Adrenal gland (tissue), 12 donors: ENCODE results near the gene MAN1C1. TPM values are rescaled to one million over a fixed set of nuclear protein-coding genes. Genes with fewer than 3 reads are reported as not detected.

Experiments used
- DNase-seq, 7 donors: peaks; one replicate each; pipeline ENCODE4 v3.0.0-alpha.2; 2019 to 2020
- H3K27ac ChIP-seq, 5 donors: fragments of 200-600 bp; sonication (generic) in 4 of 5; 1 replicate in 3 of 5; 2 replicates in 2 of 5; pipeline versions ENCODE4 v1.5.1 to v1.8.0; 2016 to 2020; ENCODE audit warnings: mild to moderate bottlenecking in 1 of 5
- H3K27me3 ChIP-seq: fragments of 200-600 bp; 2 replicates; pipeline ENCODE4 v1.8.0; 2021
- H3K36me3 ChIP-seq, 2 donors: fragments of 200-600 bp; replicated peaks in 1 of 2; 1 replicate in 1 of 2; 2 replicates in 1 of 2; pipeline versions ENCODE4 v1.5.1 to v1.8.0; 2018 to 2022
- H3K4me1 ChIP-seq, 2 donors: fragments of 200-600 bp; replicated peaks in 1 of 2; 1 replicate in 1 of 2; 2 replicates in 1 of 2; pipeline versions ENCODE4 v1.5.1 to v1.8.0; 2018 to 2021
- H3K4me3 ChIP-seq, 4 donors: fragments of 200-600 bp; sonication (generic) in 3 of 4; one replicate each; pipeline ENCODE4 v1.5.1; 2016 to 2018
- H3K9me3 ChIP-seq, 3 donors: fragments of 200-600 bp; sonication (generic) in 1 of 3; replicated peaks in 1 of 3; 1 replicate in 2 of 3; 2 replicates in 1 of 3; pipeline versions ENCODE4 v1.5.1 to v1.8.0; 2016 to 2021
- POLR2A ChIP-seq, 2 donors: fragments of 450-650 bp; IDR thresholded peaks; one replicate each; pipeline ENCODE4 v1.6.1; 2017; ENCODE audit warnings: antibody characterized with exemption in 2 of 2, mild to moderate bottlenecking in 2 of 2, moderate library complexity in 1 of 2
- WGBS, 4 donors: extraction: QIAGEN DNeasy Blood & Tissue Kit in 2 of 4; methylation state at CpG; one replicate each; pipeline versions ENCODE4 v1.1.5 to v1.1.7; 2013 to 2017; 5-methylcytosine and 5-hydroxymethylcytosine counted together
- intact Hi-C, 2 donors: fragments of 100-400 bp; cut with DNase I; formaldehyde crosslinking; loops; one replicate each; pipeline versions ENCODE4 v1.14.1 to v1.15.0; 2022 to 2023
- polyA plus RNA-seq, 3 donors: library from polyadenylated mRNA; stranded (reverse); fragments of 200-250 nt in 2 of 3; fragments of 350-450 nt in 1 of 3; fragmentation: Illumina TruSeq in 1 of 3; extraction: RNeasy Lipid Tissue Mini Kit (QIAGEN cat#74804) in 1 of 3; gene quantifications; one replicate each; pipeline ENCODE4 v1.2.3, GENCODE V29; 2013 to 2014
- total RNA-seq, 9 donors: library from RNA; depleted of rRNA in 4 of 9; stranded (reverse); fragments of >200 nt in 4 of 9; fragments of 120-200 nt in 1 of 9; fragmentation: NEBNext Ultra II Directional in 1 of 9; extraction: Animal tissue kit (Norgen Biotek cat#: 25700) in 1 of 9; gene quantifications; one replicate each; pipeline versions ENCODE4 v1.1.0 to v1.2.4, GENCODE V29; 2013 to 2023
- TF ChIP-seq, protein P1 (sequence below), 6 experiments: fragments of 450-650 bp in 4 of 6; fragments of 200-600 bp in 2 of 6; sonication (generic) in 1 of 6; IDR thresholded peaks; 1 replicate in 5 of 6; 2 replicates in 1 of 6; pipeline versions ENCODE4 v1.5.1 to v1.8.0; 2016 to 2021; ENCODE audit warnings: antibody characterized with exemption in 6 of 6, mild to moderate bottlenecking in 2 of 6, moderate library complexity in 1 of 6
- donor health status: healthy with polysubstance abuse.
- donor health status: Bipolar disorder and iron deficiency.
- donor health status: DM: yes; HTN: yes; CAD: no.
- donor health status: DM: no; HTN: no; CAD: no.
- donor health status: DM: no; HTN: no; CAD: no.
- donor health status: DM: yes; HTN: yes; CAD: no.

The MAN1C1 gene
- total and polyA plus RNA-seq, 12 donors, result 2.7 to 58.7 (median 27.7) TPM

DNA sequence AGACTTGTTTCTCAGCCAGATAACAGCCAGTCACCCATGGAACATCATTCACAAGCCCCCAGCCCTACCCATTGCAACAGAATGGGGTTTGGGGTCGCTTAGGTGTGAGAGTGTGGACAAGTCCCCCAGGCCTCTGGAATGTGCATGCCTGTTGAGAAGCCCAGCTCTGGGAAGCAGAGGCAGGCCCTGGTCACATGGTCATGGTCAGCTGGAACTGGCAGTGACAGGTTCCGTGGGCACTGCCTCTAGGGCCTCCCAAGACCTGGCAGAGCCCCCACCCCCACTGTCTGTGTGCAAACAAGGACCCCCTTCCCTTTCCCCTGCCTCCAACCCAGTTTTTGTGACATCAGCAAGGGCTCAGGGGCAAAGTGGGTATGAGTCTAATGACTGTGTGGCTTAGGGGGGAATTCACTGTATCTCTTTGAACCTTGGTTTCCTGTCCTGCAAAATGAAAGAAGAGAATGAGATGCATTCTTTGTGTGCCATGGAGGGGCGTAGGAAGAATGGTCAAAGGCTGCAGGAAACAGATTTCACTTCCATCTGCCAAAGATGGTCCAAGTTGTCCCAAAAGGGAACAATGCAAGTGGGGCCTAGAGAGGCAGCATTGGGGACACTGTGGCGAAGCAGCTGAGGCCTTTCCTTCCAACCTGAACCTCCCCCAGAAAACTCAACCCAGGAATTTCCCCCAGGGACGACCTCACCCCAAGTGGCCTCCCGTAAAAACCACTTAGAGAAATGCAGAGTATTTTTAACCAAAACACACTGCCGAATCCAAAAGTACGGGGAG lies 148.7 kb downstream of the MAN1C1 start:
- Histone ChIP-seq H3K4me3 (no peak overlapping the region), H3K9me3 (no peaks in the 10 kb centered on the region), H3K4me1 (peaks cover 0 to 6% of the 10 kb centered on the region in 2 donors), H3K36me3 (no peaks in the 10 kb centered on the region), H3K27me3 (no peaks in the 10 kb centered on the region), H3K27ac (peak overlapping the region in 2 of 5 donors; percentile 21 to 49)
- intact Hi-C loops, result no loop called here
- no peak for TF ChIP-seq POLR2A (IDR thresholded peaks at IDR 0.05)
- TF ChIP-seq, protein P1, sequence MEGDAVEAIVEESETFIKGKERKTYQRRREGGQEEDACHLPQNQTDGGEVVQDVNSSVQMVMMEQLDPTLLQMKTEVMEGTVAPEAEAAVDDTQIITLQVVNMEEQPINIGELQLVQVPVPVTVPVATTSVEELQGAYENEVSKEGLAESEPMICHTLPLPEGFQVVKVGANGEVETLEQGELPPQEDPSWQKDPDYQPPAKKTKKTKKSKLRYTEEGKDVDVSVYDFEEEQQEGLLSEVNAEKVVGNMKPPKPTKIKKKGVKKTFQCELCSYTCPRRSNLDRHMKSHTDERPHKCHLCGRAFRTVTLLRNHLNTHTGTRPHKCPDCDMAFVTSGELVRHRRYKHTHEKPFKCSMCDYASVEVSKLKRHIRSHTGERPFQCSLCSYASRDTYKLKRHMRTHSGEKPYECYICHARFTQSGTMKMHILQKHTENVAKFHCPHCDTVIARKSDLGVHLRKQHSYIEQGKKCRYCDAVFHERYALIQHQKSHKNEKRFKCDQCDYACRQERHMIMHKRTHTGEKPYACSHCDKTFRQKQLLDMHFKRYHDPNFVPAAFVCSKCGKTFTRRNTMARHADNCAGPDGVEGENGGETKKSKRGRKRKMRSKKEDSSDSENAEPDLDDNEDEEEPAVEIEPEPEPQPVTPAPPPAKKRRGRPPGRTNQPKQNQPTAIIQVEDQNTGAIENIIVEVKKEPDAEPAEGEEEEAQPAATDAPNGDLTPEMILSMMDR (IDR thresholded peaks at IDR 0.05), result no peak
- no peak for DNase-seq
- 72 to 81% (median 77%) methylated on average over 7 to 8 of the region's 8 CpGs for WGBS, 4 donors

- H3K4me1 ChIP-seq, result peaks cover 0 to 11% of the 10 kb centered on the region in 2 donors
- H3K27me3 ChIP-seq, result no peaks in the 10 kb centered on the region
- 71 to 87% (median 75%) methylated on average over 13 of the region's 13 CpGs for WGBS, 4 donors
- peak overlapping the region in 2 of 5 donors; percentile 21 to 49 for H3K27ac ChIP-seq
- no peaks in the 10 kb centered on the region for H3K9me3 ChIP-seq
- H3K4me3 ChIP-seq, result no peak overlapping the region
- intact Hi-C loops, result no loop called here
- TF ChIP-seq POLR2A (IDR thresholded peaks at IDR 0.05), result no peak
- TF ChIP-seq, protein P1 (IDR thresholded peaks at IDR 0.05), result no peak
- no peaks in the 10 kb centered on the region for H3K36me3 ChIP-seq
- no peak for DNase-seq
Measured at GRCh38 chr1:25765923-25766589, 149.5 kb downstream of the MAN1C1 start.

- peak in 1 of 7 donors; percentile 84 for DNase-seq
- Histone ChIP-seq H3K4me1 (peaks cover 0 to 20% of the 10 kb centered on the region in 2 donors), H3K27me3 (no peaks in the 10 kb centered on the region), H3K4me3 (no peak overlapping the region), H3K27ac (peak overlapping the region in 2 of 5 donors; percentile 5 to 10), H3K36me3 (no peaks in the 10 kb centered on the region), H3K9me3 (no peaks in the 10 kb centered on the region)
- intact Hi-C loops, result no loop called here
- WGBS, 4 donors, result 81 to 92% (median 89%) methylated on average over 9 to 13 of the region's 13 CpGs
- TF ChIP-seq POLR2A (IDR thresholded peaks at IDR 0.05), result no peak
- TF ChIP-seq, protein P1 (IDR thresholded peaks at IDR 0.05), result no peak
Measured at GRCh38 chr1:25766721-25767436, 150.3 kb downstream of the MAN1C1 start.

- Histone ChIP-seq H3K36me3 (no peaks in the 10 kb centered on the region), H3K4me3 (no peak overlapping the region), H3K4me1 (peaks cover 0 to 25% of the 10 kb centered on the region in 2 donors), H3K9me3 (no peaks in the 10 kb centered on the region), H3K27ac (no peak overlapping the region), H3K27me3 (no peaks in the 10 kb centered on the region)
- no peak for TF ChIP-seq POLR2A (IDR thresholded peaks at IDR 0.05)
- TF ChIP-seq, protein P1 (IDR thresholded peaks at IDR 0.05), result no peak
- intact Hi-C loops, result no loop called here
- no peak for DNase-seq
Measured at GRCh38 chr1:25767437-25767770, 150.8 kb downstream of the MAN1C1 start.
